NCI-H2081 treated with DMSO at 0.1 percent for 48 hours (cell line): ENCODE measurements around the gene NRP2.

Experiments used
- DNase-seq: peaks from one replicate; lab custom pipeline; 2025; lab: John Stamatoyannopoulos, UW

The NRP2 gene

GRCh38 chr2:205660521-205661124 is 21.7 kb upstream of the NRP2 start:
- no peak for DNase-seq

GRCh38 chr2:205661281-205661680 is 21.0 kb upstream of the NRP2 start:
- no peak for DNase-seq

GRCh38 chr2:205662206-205662965 is 19.9 kb upstream of the NRP2 start:
- DNase-seq, result no peak

GRCh38 chr2:205665791-205666190 is 16.5 kb upstream of the NRP2 start:
- no peak for DNase-seq

- no peak for DNase-seq
Measured at GRCh38 chr2:205670292-205670691, 12.0 kb upstream of the NRP2 start.

DNA sequence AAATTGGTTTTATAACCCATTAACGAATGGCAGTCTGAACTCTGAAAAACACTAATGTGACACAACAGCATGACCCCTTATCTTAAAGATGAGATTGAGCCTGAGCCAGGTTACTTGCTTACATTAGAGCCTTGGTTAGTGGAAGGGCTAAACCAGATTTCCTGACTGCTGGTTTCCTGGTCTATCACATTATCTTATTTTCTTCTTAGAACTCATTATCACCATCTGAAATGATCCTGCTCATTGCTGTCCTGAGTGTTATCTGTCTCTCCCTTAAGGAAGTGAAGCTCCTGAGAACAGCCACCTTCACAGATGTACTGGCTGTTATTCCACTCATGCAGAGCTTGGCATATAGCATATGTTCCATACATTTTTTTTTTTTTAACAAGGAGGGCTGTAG is 9.0 kb upstream of the NRP2 start:
- no peak for DNase-seq

- peak; percentile 29 for DNase-seq
Measured at GRCh38 chr2:205675861-205676516, 6.3 kb upstream of the NRP2 start.

DNA sequence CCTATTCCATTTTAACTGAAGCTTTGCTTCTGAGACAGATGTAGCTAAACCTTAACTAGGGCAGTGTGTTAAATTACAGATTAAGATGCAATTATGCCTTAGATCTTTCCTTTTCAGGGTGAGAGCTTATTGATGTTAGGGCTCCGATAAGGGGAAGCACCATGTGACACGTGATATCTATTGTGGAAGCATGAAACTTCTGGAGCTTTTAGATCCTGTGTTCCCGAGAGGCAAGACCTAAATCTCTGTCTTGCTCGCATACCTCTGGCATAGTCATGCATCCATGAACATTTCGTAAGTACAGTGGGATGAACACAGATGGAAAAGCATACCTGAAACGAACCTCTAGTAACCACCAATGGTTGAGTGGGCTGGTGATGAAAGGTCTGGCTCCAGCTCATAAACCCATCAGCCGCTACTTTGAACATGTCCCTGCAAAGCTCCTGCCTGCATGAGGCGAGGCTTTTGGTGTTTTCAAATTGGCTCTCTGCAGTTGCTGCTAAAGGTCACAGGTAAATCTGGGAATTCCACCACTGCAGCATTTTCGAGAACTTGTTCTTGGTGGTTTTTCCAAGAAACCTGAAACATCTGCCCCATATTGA is 3.7 kb upstream of the NRP2 start:
- DNase-seq, result no peak

- no peak for DNase-seq
Measured at GRCh38 chr2:205679410-205680009, 2.8 kb upstream of the NRP2 start.

GRCh38 chr2:205680067-205680466 is 2.2 kb upstream of the NRP2 start:
- peak; percentile 54 for DNase-seq

DNA sequence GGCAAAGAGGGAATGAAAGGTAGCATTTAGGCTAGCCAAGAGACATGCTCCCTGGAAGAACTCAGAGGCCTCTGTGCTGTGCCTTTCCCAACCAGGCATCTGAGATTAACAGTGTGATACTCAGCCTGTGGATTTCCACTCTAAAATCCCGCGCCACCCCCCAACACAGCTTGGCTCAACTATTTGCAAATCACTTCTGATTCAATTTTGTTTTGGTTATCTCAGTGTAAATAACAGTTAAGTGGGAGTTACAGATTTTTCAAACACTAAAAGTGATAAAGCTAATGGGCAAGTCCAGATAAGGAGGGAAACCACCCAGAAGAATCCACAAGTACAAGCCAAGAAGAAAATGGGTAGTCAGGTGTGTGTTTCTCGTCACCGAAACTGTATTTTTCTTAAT is 1.4 kb upstream of the NRP2 start:
- DNase-seq, result no peak

DNA sequence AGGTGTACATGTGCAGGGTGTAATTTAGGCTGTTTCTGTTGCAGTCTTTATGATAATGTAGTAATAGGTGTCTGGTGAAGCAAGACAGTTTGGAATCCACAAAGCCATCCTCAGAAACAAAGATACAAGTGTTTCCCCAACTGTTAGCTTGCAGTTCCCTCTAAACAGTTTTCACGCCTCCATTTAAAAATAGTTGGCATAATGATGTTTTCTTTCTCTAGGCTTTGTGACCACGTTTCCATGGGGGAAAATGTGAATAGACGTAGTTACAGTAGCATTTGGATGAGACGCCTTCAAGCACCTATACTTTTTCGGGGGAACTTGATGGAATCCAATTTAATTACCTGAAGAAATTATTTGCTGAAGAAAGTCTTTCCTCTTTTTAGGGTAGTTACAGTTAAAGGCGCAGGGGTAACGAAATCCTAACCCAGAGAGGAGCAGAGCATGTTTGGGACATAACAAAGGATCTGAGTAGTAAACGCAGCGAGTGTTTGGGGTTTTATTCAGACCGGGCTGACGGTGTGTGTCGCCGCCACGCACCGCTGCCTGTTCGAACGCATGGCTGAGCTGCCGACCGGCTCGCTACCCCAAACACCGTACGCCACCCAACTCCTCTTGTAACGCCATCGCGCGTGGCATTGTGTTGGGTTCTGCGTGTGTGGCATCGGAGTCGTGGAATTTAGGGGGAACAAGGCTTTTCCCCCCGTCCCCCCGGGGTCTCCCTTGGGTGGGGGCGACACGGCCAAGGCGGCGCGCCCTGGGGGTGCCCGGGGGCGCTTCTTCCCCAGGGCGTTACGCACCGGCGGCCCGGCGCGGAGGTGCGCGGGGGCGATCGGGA is 681 bp upstream of the NRP2 start:
- DNase-seq, result no peak

GRCh38 chr2:205682971-205683501 is 735 bp downstream of the NRP2 start:
- DNase-seq, result no peak

DNA sequence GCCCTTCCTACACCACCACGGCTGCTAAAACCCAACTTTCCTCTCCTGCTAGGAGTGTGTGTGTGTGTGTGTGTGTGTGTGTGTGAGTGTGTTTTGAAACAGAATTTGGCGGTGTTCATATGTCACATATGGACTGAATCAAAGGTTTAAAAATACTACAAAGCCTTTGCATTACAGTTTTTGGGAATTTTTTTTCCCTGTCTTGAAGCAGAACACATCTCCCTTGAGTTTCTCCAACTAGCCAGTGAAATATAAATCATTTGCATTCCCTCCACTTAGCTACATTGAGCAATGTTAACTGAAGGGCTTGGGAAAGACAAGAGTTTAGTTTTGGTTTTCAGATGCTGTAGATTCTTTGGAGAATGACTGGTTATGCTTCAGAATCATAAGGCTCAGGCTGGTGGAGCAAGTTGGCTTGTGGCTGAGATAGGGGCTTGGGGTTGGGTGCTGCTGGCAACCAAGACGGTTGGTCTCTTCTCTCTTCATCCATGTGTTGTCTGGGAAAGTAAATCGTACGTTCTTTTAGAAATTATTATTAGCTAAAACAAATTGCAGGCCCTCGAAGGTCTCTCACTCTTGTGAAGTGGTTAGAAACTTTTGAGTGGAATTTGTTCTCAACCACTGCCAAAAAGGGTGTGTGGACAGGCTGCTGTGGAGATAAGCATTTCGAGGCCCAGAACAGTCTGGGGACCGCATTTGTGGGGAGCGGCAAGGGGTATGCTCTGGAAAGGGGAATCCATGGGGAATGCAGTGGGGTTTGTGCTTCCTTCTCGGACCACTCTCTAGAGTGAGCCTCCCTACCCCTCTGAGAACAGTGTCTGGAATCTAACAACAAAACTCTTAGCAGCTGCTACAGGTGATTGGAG is 1.4 kb downstream of the NRP2 start:
- DNase-seq, result no peak

DNA sequence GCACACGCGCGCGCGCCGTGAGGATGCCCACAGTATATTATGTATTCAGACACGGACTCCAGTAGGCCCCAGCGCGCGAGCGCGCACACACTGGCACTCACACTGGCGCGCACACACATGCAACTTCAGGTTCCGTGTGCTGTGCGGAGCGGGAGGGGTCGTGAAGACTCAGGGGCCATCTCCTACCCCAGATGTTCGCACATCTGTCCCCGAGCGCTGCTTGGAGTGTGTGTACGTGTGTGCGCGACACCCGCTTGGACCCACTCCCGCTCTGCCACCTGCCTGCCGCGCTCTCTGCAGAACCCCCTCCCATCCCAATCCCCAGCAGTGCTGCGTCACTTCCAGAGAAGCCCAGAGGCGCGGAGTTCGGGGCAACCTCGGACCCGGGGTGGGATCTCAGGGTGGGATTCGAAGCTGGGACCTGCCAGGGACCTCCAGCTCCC is 2.6 kb downstream of the NRP2 start:
- DNase-seq, result no peak

- no peak for DNase-seq
Measured at GRCh38 chr2:205685314-205686055, 3.2 kb downstream of the NRP2 start.

DNA sequence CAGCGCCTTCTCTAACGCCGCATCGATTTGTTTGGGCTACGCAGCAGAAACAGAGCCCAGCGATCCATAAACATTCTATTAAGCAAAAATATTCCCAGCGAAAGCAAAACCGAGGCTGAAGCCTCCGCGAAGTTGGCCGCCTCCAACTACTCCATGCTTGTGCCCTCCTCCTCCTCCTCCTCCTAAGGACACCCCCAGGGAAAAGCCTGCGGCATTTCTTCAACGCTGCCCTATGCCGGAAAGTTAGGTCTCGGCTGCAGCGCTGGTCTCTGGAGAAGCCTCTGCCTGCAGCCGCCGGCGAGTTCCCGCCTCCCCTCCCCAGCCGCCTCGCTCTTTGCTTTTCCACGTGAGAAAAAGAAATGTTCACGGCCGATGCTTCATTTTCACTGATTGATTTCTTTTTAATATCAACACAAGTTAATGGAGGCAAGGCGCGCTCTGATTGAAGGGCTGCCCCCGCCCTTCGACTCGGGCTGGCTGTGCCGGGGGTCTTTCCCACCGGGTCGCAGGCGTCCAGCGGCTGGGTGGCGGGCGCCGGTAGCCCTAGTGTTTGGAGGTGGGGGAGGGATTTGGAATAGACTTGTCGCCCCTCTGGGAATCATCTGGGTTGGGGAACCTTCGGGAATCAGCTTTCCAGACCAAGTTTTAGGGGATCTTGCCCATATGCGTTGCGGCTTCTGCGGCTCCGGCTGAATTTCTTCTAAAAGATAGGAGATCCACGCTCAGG is 3.9 kb downstream of the NRP2 start:
- DNase-seq, result no peak

DNA sequence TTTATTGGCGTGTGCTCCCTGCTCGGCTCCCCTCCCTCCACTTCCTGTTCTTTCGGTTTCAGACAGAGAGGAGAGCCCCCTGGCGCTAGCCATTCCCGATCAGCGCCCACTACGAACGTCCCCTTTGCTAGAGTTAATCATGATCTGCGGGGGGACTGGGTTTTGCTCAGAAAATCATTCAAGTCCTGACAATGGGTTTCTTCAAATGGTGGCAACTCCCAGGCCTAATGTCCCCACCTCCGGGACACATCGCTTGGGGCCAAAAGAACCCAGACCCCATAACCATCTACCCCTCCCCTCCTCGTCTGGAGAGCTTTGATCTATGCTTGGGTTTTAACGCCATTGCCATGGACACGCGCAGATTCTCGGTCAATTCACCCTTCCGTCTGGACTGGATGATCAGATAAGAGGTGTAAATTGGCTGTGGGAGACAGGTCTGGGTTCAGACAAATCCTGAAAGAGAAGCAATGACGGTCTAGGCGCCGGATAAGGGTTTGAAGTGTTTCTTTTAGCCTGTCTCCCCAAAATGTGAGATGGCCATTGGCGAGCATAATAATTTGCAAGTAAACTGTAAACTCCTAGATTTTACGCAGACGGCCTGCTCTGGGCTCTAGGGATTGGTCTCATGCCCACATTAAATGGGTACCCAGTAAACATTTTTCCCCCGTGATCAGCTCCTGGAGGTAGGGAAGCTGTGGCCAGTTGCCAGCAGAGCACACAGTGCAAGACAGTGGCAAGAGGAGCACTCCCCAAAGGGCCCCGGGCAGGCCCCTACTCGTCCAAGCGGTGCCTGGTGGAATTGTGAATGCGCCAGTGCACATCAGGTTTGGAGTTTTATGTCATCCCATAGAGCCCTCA is 4.7 kb downstream of the NRP2 start:
- no peak for DNase-seq
